Stimulated activated CD4-positive, alpha-beta T cell treated with anti-CD3 and anti-CD28 coated beads, Interleukin-1b, Interleukin-23, amount 100 ng/mL, for 1 hour (primary cell): ENCODE measurements around the gene EHF.

ENCODE experiments used
- DNase-seq, 2 donors: peaks; one replicate each; pipeline ENCODE4 v3.0.0-alpha.2; 2020; ENCODE audit warnings: low read depth in 2 of 2

The EHF gene

GRCh38 chr11:34625576-34625975 lies 4.7 kb downstream of the EHF start:
- DNase-seq, result no peak

DNA sequence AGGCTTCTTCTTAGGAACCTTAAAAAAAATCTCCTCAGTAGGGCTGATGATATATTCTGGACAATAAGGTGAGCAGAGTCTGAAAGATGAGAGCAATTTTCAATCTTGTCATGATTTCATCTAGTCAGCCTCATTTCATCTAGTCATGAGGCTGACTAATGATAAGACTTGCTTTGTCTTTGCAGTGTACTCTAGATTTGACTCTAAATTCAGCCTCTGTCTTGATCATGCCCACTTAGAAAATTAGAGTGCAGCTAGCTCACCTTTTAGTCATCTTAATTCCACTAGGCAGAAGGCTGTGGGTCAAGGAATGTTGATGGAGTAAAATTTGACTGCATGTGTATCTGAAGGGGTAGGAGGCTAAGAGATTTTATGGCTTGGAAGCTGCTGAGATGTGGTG lies 5.5 kb downstream of the EHF start:
- DNase-seq, result no peak

GRCh38 chr11:34627197-34627596 lies 6.3 kb downstream of the EHF start:
- no peak for DNase-seq

GRCh38 chr11:34629711-34630110 lies 8.8 kb downstream of the EHF start:
- DNase-seq, result no peak

- no peak for DNase-seq
These were observed 9.7 kb downstream of the EHF start for GRCh38 chr11:34630544-34630943.

GRCh38 chr11:34631297-34631696 lies 10.4 kb downstream of the EHF start:
- DNase-seq, result no peak

GRCh38 chr11:34631737-34632104 lies 10.8 kb downstream of the EHF start:
- DNase-seq, result no peak

GRCh38 chr11:34632105-34632791 lies 11.4 kb downstream of the EHF start:
- DNase-seq, result no peak

DNA sequence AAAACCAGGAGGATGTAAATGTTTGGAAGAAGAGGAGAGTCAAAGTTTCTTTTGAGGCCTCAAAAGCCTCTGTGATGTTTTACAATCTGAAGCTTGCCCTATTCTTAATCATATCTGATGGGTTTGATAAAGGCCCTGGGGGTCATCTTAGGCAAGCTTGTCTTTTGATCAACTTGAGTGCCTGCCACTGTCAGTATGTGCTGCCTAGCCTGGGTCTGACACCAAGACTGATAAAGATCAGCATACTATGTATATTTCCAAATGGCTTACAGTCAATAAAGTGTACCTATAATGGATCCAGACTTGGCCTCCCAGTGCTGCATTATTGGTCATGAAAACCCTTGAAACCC lies 12.7 kb downstream of the EHF start:
- no peak for DNase-seq

DNA sequence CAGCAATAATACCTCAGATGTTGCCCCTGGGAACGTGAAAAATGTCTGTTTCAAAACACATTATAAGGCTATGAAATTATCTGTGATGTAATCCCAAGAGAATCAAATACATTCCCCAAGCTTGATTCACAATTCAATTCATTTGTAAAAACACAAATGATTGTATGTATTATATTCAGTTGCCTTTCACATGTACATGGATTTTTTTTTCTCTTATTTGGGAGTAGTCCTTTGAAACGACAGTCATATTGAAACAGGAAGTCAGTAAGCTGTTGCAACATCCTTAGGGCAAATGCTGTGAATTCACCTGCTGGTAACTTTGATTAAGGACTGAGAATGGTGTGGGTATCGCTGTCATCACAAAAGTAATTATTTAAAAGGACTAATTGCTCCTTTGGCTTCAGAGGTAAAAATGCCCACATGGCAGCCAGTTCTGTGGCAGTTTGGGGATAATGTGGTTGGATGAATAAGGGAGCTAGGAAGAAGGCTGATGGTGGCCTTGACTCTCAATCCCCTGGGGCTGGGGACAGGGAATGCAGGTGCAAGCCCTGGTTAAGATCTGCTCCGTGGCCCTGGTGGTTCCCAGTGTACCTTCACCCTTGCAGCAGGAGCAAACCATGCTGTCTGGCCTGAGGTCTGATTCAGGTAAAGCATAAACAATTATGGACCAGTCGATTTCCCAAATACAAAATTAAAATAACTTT lies 13.2 kb downstream of the EHF start:
- DNase-seq, result no peak

GRCh38 chr11:34634694-34635062 lies 13.8 kb downstream of the EHF start:
- no peak for DNase-seq

DNA sequence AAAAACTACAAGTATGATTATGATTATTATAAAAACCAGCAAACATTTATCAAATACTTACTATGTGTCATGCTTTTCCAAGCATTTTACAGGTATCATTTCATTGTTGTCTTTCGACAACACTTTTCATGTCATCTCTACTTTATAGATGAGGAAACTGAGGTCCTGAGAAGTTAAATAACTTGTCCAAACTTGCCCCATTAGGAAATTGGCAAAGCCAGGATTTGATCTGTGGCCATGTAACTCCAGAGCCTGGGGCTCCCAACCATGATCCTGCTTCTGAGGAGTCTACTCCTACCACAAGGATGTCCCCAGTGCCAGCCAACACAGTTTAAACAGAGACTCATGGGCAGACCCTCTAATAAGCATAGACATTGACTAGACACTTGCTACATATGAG lies 15.2 kb downstream of the EHF start:
- no peak for DNase-seq

GRCh38 chr11:34637303-34637702 lies 16.4 kb downstream of the EHF start:
- DNase-seq, result no peak

GRCh38 chr11:34638897-34639296 lies 18.0 kb downstream of the EHF start:
- no peak for DNase-seq

DNA sequence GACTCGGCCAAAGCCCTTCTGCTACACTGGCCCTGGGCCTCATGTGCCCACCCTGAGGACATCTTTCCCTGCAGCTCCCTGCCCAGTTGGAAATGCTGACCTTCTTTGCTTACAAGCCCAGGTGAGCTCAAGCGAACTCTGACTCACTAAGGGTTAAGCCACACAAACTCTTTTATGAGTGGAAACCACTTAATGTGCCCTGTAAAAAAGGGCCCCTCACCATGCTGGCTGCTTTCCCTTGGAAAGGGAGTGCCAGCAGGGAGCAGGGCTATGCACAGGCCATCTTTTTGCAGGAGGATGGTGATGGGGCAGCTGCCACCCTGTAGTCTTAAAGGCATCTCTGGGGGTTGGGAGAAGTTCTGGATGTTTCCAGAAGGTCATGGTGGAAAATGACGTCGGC lies 18.7 kb downstream of the EHF start:
- no peak for DNase-seq

GRCh38 chr11:34640050-34640923 lies 19.4 kb downstream of the EHF start:
- no peak for DNase-seq

DNA sequence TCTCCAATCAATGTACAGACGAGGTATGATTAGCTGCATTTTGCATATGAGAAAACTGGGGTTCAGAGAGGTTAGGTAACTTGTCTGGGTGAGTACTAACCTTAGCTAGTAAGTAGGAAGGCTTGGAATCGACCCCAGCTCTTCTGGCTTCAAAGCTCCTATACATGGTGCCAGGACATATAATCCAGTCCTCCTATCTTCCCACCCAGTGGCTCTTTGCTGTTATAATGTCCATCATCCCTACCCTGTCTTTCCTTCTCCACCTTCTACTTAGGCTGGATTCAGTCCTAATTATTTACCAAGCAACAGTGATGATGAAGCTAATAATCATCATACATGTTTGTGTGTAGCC lies 20.0 kb downstream of the EHF start:
- no peak for DNase-seq

- no peak for DNase-seq
These were observed 20.6 kb downstream of the EHF start for GRCh38 chr11:34641456-34641855.

DNA sequence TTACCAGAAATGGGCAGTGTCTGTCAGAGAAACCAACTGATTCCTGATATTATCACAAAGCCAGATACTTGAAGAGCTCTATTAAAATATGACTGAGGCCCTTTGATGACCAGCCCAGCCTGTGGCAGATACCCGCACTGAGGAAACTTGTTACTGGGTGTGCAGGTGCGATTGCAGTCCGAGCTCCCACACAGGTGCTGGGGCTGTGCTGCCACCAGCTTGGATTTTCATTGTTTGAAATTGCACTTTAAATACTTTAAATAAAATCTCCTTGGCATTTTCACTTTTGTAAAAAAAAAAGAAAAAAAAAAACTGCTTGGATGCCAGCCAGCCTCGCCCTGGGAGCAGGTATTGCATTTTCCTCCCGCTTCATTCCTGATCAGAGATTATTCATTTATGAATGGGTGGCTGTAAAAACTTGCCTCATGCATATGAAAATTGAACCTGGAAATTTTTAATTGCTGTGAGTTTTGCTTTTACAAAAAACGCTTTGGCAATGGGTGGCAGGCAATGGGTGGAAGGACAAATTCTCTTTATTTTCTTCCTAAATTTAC lies 21.2 kb downstream of the EHF start:
- DNase-seq, result no peak

- DNase-seq, result no peak
These were observed 22.0 kb downstream of the EHF start for GRCh38 chr11:34642873-34643272.

- no peak for DNase-seq
These were observed 22.4 kb downstream of the EHF start for GRCh38 chr11:34643311-34643710.

- DNase-seq, result no peak
These were observed 23.0 kb downstream of the EHF start for GRCh38 chr11:34643846-34644245.
